NB4 (cell line): ENCODE data around the gene UGGT2.

Experiments used
- CTCF ChIP-seq: IDR thresholded peaks from one replicate; pipeline ENCODE4 v1.5.1; 2012; ENCODE audit warnings: low read depth, low read length
- MAX ChIP-seq: IDR thresholded peaks from 2 replicates; pipeline ENCODE4 v1.6.1; 2011; ENCODE audit warnings: low read depth, low read length
- POLR2A ChIP-seq: IDR thresholded peaks from 2 replicates; pipeline ENCODE4 v1.6.1; 2011; ENCODE audit warnings: mild to moderate bottlenecking; ENCODE audit not compliant: insufficient read length; ENCODE audit errors: extremely low read depth

- TF ChIP-seq CTCF (no peak), POLR2A (no peak), MAX (no peak)
Measured at GRCh38 chr13:95956589-95957148, 96.5 kb downstream of the UGGT2 start.
